ENCODE results near the gene PRUNE2. TPM values are rescaled to one million over a fixed set of nuclear protein-coding genes. Genes with fewer than 3 reads are reported as not detected.

The PRUNE2 gene
- total RNA-seq, 6 experiments from 2014 or later, result 1.4 to 3.3 (median 2.1) TPM

DNA sequence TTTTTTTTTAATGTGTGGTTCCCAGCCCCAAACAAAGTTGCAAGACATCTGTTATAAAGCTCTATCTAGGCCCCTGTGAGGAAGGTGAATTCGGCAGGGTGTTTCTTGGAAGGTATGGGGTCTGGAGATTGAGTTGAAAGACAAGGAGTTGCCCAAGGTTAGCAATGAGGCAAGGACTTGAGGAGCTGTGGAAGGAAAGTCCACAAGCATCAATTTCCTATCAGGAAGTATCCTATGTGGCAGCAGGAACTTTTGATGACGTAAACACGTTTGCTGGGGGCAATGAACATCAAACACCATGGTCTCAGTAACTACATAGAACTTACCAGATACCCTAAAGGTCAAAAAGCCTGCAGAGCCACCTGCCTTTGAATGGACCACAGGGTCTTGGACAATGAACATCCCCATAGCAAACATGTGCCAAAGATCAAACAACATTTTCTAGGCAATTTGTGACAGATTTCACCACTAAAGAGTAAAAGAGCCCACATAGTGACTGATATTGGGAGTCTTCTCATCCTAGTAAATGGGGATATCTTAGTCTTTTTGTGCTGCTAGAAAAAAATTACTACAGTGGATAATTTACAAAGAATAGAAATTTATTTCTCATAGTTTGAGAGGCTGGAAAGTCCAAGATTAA lies 301.9 kb downstream of the PRUNE2 start:
- H3K4me3 ChIP-seq, result no peak overlapping the region
- H3K4me1 ChIP-seq, result no peaks in the 10 kb centered on the region
- no peak for ATAC-seq
- H3K9me3 ChIP-seq, result no peaks in the 10 kb centered on the region
- no peak for TF ChIP-seq POLR2A (IDR thresholded peaks at IDR 0.05)
- TF ChIP-seq CTCF (IDR thresholded peaks at IDR 0.05), result no peak
- DNase-seq, result no peak
- H3K27ac ChIP-seq, result no peak overlapping the region
- 45% methylated on average over 3 of the region's 3 CpGs for WGBS (ENCODE audit: insufficient coverage, low coverage, low lambda C conversion rate, missing lambda C conversion rate)
- intact Hi-C loops (cut with DNase I), result no loop called here
- H3K27me3 ChIP-seq, result no peaks in the 10 kb centered on the region
- H3K36me3 ChIP-seq, result no peaks in the 10 kb centered on the region

DNA sequence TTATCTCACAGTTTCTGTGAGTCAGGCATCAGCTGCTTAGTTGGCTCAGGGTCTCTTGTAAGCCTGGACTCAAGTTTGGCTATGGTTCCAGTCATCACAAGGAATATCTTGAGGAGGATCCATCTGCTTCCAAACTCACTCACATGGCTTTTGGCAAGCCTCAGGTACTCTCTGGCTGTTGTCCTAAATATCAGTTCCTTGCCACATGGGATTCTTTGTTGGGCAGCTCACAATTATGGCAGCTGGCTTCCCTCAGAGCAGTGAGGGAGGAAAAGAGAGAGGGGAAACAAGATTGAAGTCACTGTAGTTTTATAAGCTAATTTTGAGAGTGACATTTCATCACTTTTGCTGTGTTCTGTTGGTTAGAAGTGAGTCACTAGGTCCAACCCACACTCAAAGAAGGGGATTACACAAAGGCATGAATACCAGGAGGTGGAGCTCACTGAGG lies 302.4 kb downstream of the PRUNE2 start:
- Histone ChIP-seq H3K4me1 (no peaks in the 10 kb centered on the region), H3K27me3 (no peaks in the 10 kb centered on the region), H3K36me3 (no peaks in the 10 kb centered on the region), H3K4me3 (no peak overlapping the region), H3K9me3 (no peaks in the 10 kb centered on the region), H3K27ac (no peak overlapping the region)
- no peak for DNase-seq
- ATAC-seq, result no peak
- intact Hi-C loops (cut with DNase I), result no loop called here
- TF ChIP-seq POLR2A (IDR thresholded peaks at IDR 0.05), result no peak
- no peak for TF ChIP-seq CTCF (IDR thresholded peaks at IDR 0.05)

DNA sequence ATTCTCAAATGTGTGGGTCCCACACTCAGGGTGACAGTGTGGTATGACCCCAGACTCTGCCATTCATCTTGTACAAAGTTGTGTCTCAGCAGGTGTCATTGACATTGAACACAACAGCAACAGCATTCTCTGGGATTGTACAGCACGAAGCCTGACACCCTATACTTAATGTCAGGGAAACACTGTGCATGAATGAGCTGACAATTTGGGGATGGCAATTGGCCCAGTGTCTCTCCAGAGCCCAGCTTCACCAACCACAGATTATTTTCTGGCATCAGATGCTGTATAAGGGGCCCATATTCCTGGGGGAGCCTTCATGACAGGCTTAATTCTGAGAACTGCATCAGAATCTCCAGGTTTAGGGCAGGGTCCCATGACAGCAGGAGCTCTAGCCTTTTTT lies 303.7 kb downstream of the PRUNE2 start:
- H3K9me3 ChIP-seq, result no peaks in the 10 kb centered on the region
- WGBS (ENCODE audit: insufficient coverage, low coverage, low lambda C conversion rate, missing lambda C conversion rate), result no CpG with 5 or more reads among the region's 1 CpG
- no peaks in the 10 kb centered on the region for H3K36me3 ChIP-seq
- no peak overlapping the region for H3K4me3 ChIP-seq
- no peaks in the 10 kb centered on the region for H3K4me1 ChIP-seq
- intact Hi-C loops (cut with DNase I), result no loop called here
- ATAC-seq (no peak), DNase-seq (no peak)
- no peak overlapping the region for H3K27ac ChIP-seq
- H3K27me3 ChIP-seq, result no peaks in the 10 kb centered on the region
- TF ChIP-seq POLR2A (IDR thresholded peaks at IDR 0.05) (no peak), CTCF (IDR thresholded peaks at IDR 0.05) (no peak)

DNA sequence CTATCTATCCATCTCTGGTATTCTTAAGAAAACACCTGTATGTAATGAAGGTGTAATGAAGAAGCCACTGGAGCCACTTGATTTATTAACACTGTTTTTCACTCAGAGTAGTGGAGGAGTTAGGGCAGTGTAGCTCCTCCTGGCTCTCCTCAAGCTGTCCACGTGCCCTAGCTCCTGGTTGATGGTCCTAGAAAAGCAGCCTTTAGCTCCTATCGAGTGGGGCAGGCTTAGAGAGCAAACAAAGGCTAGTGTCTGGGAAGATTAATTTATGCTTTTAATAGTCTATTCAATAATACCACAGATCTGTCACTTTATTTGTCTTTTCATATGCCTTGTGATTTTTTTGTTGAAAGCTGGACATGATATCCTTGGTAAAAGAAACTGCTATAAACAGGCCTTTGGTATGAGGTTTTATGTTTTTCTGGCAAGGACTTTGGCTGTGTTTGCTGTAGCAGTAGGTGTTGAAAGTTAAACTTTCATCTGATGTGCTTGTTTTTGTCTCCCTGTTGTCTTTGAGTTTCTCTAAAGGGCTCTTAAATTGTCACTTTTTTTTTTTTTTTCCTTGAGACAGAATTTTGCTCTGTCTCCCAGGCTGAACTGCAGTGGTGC lies 305.8 kb downstream of the PRUNE2 start:
- WGBS (ENCODE audit: insufficient coverage, low coverage, low lambda C conversion rate, missing lambda C conversion rate), result 40% methylated on average over 2 of the region's 2 CpGs
- ATAC-seq (no peak), DNase-seq (no peak)
- H3K9me3 ChIP-seq, result no peaks in the 10 kb centered on the region
- no peaks in the 10 kb centered on the region for H3K27me3 ChIP-seq
- H3K4me3 ChIP-seq, result no peak overlapping the region
- H3K36me3 ChIP-seq, result no peaks in the 10 kb centered on the region
- intact Hi-C loops (cut with DNase I), result no loop called here
- H3K27ac ChIP-seq, result no peak overlapping the region
- no peaks in the 10 kb centered on the region for H3K4me1 ChIP-seq
- no peak for TF ChIP-seq CTCF (IDR thresholded peaks at IDR 0.05)
- no peak for TF ChIP-seq POLR2A (IDR thresholded peaks at IDR 0.05)
